ENCODE results near the gene CHCHD4. TPM values are rescaled to one million over a fixed set of nuclear protein-coding genes. Genes with fewer than 3 reads are reported as not detected.

Gene CHCHD4
- total and polyA plus RNA-seq, 10 of the 15 experiments (the other 5 are each of a cell fraction or from before 2014, with no cell fraction given): 21.0 to 46.8 (median 29.0) TPM

- Histone ChIP-seq H3K9me3 (replicated peaks; ENCODE audit: control insufficient read depth, insufficient read depth, low read length) (no peaks in the 10 kb centered on the region), H3K4me2 (ENCODE audit: control insufficient read depth, insufficient read depth) (no peak overlapping the region), H3K27me3 (replicated peaks in 1 of 2; ENCODE audit: control insufficient read depth in 2 of 2, insufficient read depth in 2 of 2, low read length in 1 of 2) (no peaks in the 10 kb centered on the region), H2AFZ (ENCODE audit: control insufficient read depth, low read depth, low read length) (no peak overlapping the region), H3K9ac (ENCODE audit: control insufficient read depth, insufficient read depth, low read length) (no peak overlapping the region), H3K4me1 (ENCODE audit: control insufficient read depth, insufficient read depth, low read length) (no peaks in the 10 kb centered on the region), H3K36me3 (ENCODE audit: control insufficient read depth in 2 of 2, insufficient read depth in 2 of 2, low read length in 1 of 2) (peaks cover 13 to 20% of the 10 kb centered on the region in 2 experiments), H3K27ac (ENCODE audit: control insufficient read depth, insufficient read depth) (no peak overlapping the region), H3K79me2 (ENCODE audit: control insufficient read depth, insufficient read depth, low read length) (no peaks in the 10 kb centered on the region), H3K4me3 (no peak overlapping the region), H4K20me1 (ENCODE audit: control insufficient read depth, insufficient read depth) (no peaks in the 10 kb centered on the region)
- TF ChIP-seq NKRF (conservative IDR thresholded peaks at IDR 0.05): no peak
- no peak for TF ChIP-seq IKZF1 (conservative IDR thresholded peaks at IDR 0.05)
- no peak for TF ChIP-seq SKIL (IDR thresholded peaks at IDR 0.05; ENCODE audit: low read depth, poor library complexity, severe bottlenecking)
- no peak for TF ChIP-seq IKZF2 (IDR thresholded peaks at IDR 0.05)
- TF ChIP-seq ZNF207 (IDR thresholded peaks at IDR 0.05; ENCODE audit: borderline replicate concordance): no peak
- no peak for TF ChIP-seq TCF3 (IDR thresholded peaks at IDR 0.05; ENCODE audit: borderline replicate concordance, insufficient read depth, low read depth, low read length)
- TF ChIP-seq ASH2L (IDR thresholded peaks at IDR 0.05; ENCODE audit: borderline replicate concordance, low read depth): no peak
- no peak for TF ChIP-seq IRF4 (IDR thresholded peaks at IDR 0.05; ENCODE audit: low read depth, low read length)
- TF ChIP-seq BHLHE40 (IDR thresholded peaks at IDR 0.05; ENCODE audit: borderline replicate concordance in 1 of 2, low read depth in 2 of 2, low read length in 1 of 2): no peak
- no peak for TF ChIP-seq RB1 (IDR thresholded peaks at IDR 0.05; ENCODE audit: borderline replicate concordance)
- TF ChIP-seq NFYB (IDR thresholded peaks at IDR 0.05; ENCODE audit: insufficient read depth, low read depth, low read length): no peak
- TF ChIP-seq ZZZ3 (IDR thresholded peaks at IDR 0.05; ENCODE audit: control insufficient read depth, insufficient read length, low read depth): no peak
- TF ChIP-seq HDAC6 (IDR thresholded peaks at IDR 0.05; ENCODE audit: unreplicated experiment): no peak
- no peak for TF ChIP-seq CEBPB (IDR thresholded peaks at IDR 0.05; ENCODE audit: borderline replicate concordance in 1 of 2, low read depth in 2 of 2, low read length in 2 of 2)
- no peak for TF ChIP-seq KAT2A (conservative IDR thresholded peaks at IDR 0.05; ENCODE audit: control insufficient read depth, low read depth, low read length)
- TF ChIP-seq RFX5 (IDR thresholded peaks at IDR 0.05; ENCODE audit: low read depth, low read length): no peak
- TF ChIP-seq RAD51 (IDR thresholded peaks at IDR 0.05): no peak
- POLR2A ChIA-PET: no interaction called here
- WGBS (ENCODE audit: insufficient coverage, insufficient replicate concordance, low lambda C conversion rate, missing lambda C conversion rate): 92% methylated on average over 9 of the region's 9 CpGs
- ATAC-seq (no peak), DNase-seq (ENCODE audit: low read depth, low spot score) (no peak), FAIRE-seq (no peak)
- CTCF ChIA-PET: no interaction called here
- SMC1A ChIA-PET (ENCODE audit: uncharacterized antibody, unreplicated experiment): no interaction called here
- in situ Hi-C loops (cut with MboI): no loop called here
- intact Hi-C loops (cut with micrococcal nuclease; ENCODE audit: unreplicated experiment): no loop called here
- BruUV-seq (replicated peaks): no TSS peak
- RAD21 ChIA-PET (ENCODE audit: unreplicated experiment): no interaction called here
Observed at GRCh38 chr3:14150491-14151230, 26.0 kb upstream of the CHCHD4 start.

Data from GM12878 (cell line).